ENCODE results near the gene DNAJC27. TPM values are rescaled to one million over a fixed set of nuclear protein-coding genes. Genes with fewer than 3 reads are reported as not detected.

The DNAJC27 gene
- total RNA-seq, 1 experiment from 2014 or later: 4.6 TPM

DNA sequence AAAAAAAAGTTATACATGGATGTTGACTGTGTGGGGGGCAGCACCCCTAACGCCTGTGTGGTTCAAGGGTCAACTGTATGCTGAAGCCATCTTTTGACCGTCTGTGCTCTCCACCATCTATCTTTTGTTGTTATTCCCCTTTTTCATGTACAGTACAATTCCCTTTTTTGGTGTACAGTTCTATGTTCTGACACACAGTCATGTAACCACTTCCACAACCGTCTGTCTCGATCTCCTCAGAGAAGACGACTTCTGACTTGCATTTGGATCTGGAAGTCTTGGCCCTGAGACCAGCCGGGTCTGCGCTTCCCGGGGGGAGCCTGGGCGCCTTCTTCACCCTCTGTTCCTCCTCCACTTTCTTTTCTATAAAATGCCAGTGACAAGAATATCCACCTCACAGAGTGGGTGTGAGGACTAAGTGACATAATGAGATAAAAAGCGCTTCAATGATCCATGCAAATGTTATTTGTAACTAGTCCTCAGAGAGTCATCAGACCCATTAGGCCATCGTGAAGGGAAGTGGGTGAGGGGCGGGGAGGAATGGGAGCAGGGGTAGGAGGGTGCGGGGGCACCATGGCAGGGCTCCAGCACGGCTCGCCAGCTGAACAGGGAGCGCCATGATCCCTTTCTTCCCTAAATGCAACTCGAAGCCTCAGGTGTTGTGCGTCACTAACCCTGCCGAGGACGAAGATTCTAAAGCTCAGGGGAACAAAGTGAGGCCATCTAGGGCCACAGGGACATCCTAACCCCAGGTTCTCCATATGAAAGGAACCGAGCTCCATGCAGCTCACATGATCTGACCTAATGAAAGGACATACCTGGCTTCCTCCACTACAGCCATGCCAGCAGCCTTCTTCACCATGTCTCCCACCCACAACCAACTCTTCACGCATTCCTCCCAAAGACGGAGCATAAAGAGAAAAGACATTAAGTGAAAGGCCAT lies 68.3 kb downstream of the DNAJC27 start:
- ChIA-PET CTCF (no interaction called here), POLR2A (no interaction called here), RAD21 (ENCODE audit: low non-redundant PET in 1 of 2, low total read pairs in 2 of 2, uncharacterized antibody in 2 of 2, unreplicated experiment in 2 of 2) (no interaction called here)
- peaks cover 0 to 24% of the 10 kb centered on the region in 2 experiments; a peak in 1 of 4 replicates for H3K36me3 ChIP-seq (ENCODE audit: control insufficient read depth in 1 of 2, insufficient read depth in 2 of 2, low read length in 2 of 2)
- H3K9ac ChIP-seq (ENCODE audit: low read length): no peak overlapping the region
- H2AFZ ChIP-seq (ENCODE audit: low read depth, low read length, poor library complexity, severe bottlenecking): no peak overlapping the region
- no peaks in the 10 kb centered on the region for H3K27me3 ChIP-seq (ENCODE audit: insufficient read depth, low read length)
- H3K4me2 ChIP-seq (ENCODE audit: low read length): no peak overlapping the region
- H3K4me3 ChIP-seq (replicated peaks in 1 of 2; ENCODE audit: low read depth in 1 of 2, low read length in 2 of 2): no peak overlapping the region
- TF ChIP-seq FOSL1 (IDR thresholded peaks at IDR 0.05; ENCODE audit: low read depth): no peak
- TF ChIP-seq REST (IDR thresholded peaks at IDR 0.05; ENCODE audit: low read depth): no peak
- no peak for TF ChIP-seq ELF1 (IDR thresholded peaks at IDR 0.05; ENCODE audit: borderline replicate concordance, low read depth)
- no peak for TF ChIP-seq SIN3A (IDR thresholded peaks at IDR 0.05; ENCODE audit: low read depth)
- no peak for TF ChIP-seq ZNF274 (IDR thresholded peaks at IDR 0.05; ENCODE audit: low read depth, low read length)
- TF ChIP-seq SRF (IDR thresholded peaks at IDR 0.05; ENCODE audit: low read depth): no peak
- no peak for TF ChIP-seq ZFX (IDR thresholded peaks at IDR 0.05)
- TF ChIP-seq, protein P1, sequence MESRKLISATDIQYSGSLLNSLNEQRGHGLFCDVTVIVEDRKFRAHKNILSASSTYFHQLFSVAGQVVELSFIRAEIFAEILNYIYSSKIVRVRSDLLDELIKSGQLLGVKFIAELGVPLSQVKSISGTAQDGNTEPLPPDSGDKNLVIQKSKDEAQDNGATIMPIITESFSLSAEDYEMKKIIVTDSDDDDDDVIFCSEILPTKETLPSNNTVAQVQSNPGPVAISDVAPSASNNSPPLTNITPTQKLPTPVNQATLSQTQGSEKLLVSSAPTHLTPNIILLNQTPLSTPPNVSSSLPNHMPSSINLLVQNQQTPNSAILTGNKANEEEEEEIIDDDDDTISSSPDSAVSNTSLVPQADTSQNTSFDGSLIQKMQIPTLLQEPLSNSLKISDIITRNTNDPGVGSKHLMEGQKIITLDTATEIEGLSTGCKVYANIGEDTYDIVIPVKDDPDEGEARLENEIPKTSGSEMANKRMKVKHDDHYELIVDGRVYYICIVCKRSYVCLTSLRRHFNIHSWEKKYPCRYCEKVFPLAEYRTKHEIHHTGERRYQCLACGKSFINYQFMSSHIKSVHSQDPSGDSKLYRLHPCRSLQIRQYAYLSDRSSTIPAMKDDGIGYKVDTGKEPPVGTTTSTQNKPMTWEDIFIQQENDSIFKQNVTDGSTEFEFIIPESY (IDR thresholded peaks at IDR 0.05; ENCODE audit: extremely low read depth, insufficient replicate concordance, low read length): no peak
- TF ChIP-seq SP1 (IDR thresholded peaks at IDR 0.05; ENCODE audit: low read depth): no peak
- TF ChIP-seq, protein P2, sequence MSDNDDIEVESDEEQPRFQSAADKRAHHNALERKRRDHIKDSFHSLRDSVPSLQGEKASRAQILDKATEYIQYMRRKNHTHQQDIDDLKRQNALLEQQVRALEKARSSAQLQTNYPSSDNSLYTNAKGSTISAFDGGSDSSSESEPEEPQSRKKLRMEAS (IDR thresholded peaks at IDR 0.05): no peak
- TF ChIP-seq ATF3 (IDR thresholded peaks at IDR 0.05): no peak
- no peak for TF ChIP-seq POLR2AphosphoS5 (IDR thresholded peaks at IDR 0.05; ENCODE audit: low read depth, low read length)
- TF ChIP-seq RAD21 (IDR thresholded peaks at IDR 0.05; ENCODE audit: low read depth): no peak
- TF ChIP-seq EZH2phosphoT487 (IDR thresholded peaks at IDR 0.05; ENCODE audit: borderline replicate concordance): no peak
- no peak for TF ChIP-seq TCF7L2 (IDR thresholded peaks at IDR 0.05; ENCODE audit: borderline replicate concordance, extremely low read depth, insufficient read depth, insufficient read length)
- no peak for TF ChIP-seq CTCF (IDR thresholded peaks at IDR 0.05 in 2 of 3, conservative IDR thresholded peaks at IDR 0.05 in 1 of 3; ENCODE audit: borderline replicate concordance in 1 of 3, insufficient read depth in 1 of 3, low read depth in 2 of 3, low read length in 2 of 3)
- no peak for TF ChIP-seq YY1 (IDR thresholded peaks at IDR 0.05; ENCODE audit: extremely low read depth, insufficient replicate concordance, low read depth, low read length)
- TF ChIP-seq POLR2A (IDR thresholded peaks at IDR 0.05; ENCODE audit: borderline replicate concordance, extremely low read depth, insufficient read depth, insufficient read length): no peak
- no peak for TF ChIP-seq CEBPB (IDR thresholded peaks at IDR 0.05; ENCODE audit: low read depth)
- no peaks in the 10 kb centered on the region for H4K20me1 ChIP-seq (ENCODE audit: insufficient read depth)
- no peaks in the 10 kb centered on the region for H3K9me3 ChIP-seq (ENCODE audit: control insufficient read depth in 1 of 2, insufficient read depth in 1 of 2, low read depth in 1 of 2, low read length in 2 of 2)
- no peak for ATAC-seq
- intact Hi-C loops (cut with micrococcal nuclease): no loop called here
- DNase-seq (ENCODE audit: low read depth, low spot score): no peak
- no peak overlapping the region for H3K27ac ChIP-seq (ENCODE audit: low read depth, low read length)
- BruUV-seq (replicated peaks): no TSS peak
- peaks cover 56% of the 10 kb centered on the region for H3K79me2 ChIP-seq (ENCODE audit: insufficient read depth, low read length)
- H3K9me2 ChIP-seq (ENCODE audit: insufficient read depth): no peaks in the 10 kb centered on the region
- no peaks in the 10 kb centered on the region for H3K4me1 ChIP-seq (ENCODE audit: control insufficient read depth in 1 of 2, insufficient read depth in 2 of 2, low read length in 2 of 2)

All from HCT116 (cell line).